ENCODE results near the gene MIEN1. TPM values are rescaled to one million over a fixed set of nuclear protein-coding genes. Genes with fewer than 3 reads are reported as not detected.
"Not testable (repeated sequence)": the region's sequence is repeated elsewhere in the genome, so short reads cannot be mapped to it uniquely, and the experiment has no call there.

The MIEN1 gene
- total and polyA plus RNA-seq, 12 donors: 27.7 to 190 (median 41.1) TPM

DNA sequence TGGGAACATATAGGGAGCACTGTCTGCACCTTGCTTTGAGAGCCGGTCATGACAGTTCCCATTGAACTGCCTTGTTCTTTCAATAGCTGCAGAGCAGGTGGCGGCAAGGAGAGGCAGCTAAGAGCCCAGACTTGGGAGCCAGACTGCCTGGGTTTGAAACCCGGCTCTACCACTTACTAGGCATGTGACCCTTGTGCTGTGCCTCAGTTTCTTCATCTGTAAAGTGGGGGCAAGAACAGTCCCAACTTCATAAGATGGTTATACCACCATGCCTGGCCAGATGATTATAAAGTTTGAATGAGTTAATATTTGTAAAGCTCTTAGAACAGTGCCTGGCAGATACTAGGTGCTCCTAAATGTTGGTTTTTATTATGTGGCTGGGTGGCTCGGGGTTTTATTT, 16.1 kb downstream of the MIEN1 start:
- DNase-seq: no peak
- H3K27ac ChIP-seq: no peak overlapping the region
- WGBS, 2 donors: 93 to 97% methylated on average over 4 of the region's 4 CpGs
- intact Hi-C loops (cut with DNase I): no loop called here
- ATAC-seq: no peak
- no peaks in the 10 kb centered on the region for H3K27me3 ChIP-seq
- H3K36me3 ChIP-seq: peaks cover 0 to 100% (median 30%) of the 10 kb centered on the region in 9 donors
- peaks cover 0 to 19% (median 14%) of the 10 kb centered on the region in 9 donors for H3K4me1 ChIP-seq
- TF ChIP-seq, protein P1, sequence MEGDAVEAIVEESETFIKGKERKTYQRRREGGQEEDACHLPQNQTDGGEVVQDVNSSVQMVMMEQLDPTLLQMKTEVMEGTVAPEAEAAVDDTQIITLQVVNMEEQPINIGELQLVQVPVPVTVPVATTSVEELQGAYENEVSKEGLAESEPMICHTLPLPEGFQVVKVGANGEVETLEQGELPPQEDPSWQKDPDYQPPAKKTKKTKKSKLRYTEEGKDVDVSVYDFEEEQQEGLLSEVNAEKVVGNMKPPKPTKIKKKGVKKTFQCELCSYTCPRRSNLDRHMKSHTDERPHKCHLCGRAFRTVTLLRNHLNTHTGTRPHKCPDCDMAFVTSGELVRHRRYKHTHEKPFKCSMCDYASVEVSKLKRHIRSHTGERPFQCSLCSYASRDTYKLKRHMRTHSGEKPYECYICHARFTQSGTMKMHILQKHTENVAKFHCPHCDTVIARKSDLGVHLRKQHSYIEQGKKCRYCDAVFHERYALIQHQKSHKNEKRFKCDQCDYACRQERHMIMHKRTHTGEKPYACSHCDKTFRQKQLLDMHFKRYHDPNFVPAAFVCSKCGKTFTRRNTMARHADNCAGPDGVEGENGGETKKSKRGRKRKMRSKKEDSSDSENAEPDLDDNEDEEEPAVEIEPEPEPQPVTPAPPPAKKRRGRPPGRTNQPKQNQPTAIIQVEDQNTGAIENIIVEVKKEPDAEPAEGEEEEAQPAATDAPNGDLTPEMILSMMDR (IDR thresholded peaks at IDR 0.05): no peak
- H3K9me3 ChIP-seq: no peaks in the 10 kb centered on the region
- H3K4me3 ChIP-seq: no peak overlapping the region

DNA sequence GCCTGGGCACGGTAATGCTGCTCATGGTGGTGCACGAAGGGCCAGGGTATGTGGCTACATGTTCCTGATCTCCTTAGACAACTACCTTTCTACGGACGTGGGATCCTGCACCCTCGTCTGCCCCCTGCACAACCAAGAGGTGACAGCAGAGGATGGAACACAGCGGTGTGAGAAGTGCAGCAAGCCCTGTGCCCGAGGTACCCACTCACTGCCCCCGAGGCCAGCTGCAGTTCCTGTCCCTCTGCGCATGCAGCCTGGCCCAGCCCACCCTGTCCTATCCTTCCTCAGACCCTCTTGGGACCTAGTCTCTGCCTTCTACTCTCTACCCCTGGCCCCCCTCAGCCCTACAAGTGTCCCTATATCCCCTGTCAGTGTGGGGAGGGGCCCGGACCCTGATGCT, 18.5 kb downstream of the MIEN1 start:
- WGBS, 2 donors: 94 to 97% methylated on average over 10 of the region's 10 CpGs
- Histone ChIP-seq H3K27ac (no peak overlapping the region), H3K4me3 (no peak overlapping the region), H3K9me3 (no peaks in the 10 kb centered on the region), H3K27me3 (no peaks in the 10 kb centered on the region), H3K4me1 (peaks cover 0 to 15% (median 10%) of the 10 kb centered on the region in 9 donors), H3K36me3 (peaks cover 0 to 100% (median 42%) of the 10 kb centered on the region in 9 donors)
- TF ChIP-seq, protein P1 (IDR thresholded peaks at IDR 0.05): no peak
- intact Hi-C loops (cut with DNase I): no loop called here
- no peak for ATAC-seq
- no peak for DNase-seq

DNA sequence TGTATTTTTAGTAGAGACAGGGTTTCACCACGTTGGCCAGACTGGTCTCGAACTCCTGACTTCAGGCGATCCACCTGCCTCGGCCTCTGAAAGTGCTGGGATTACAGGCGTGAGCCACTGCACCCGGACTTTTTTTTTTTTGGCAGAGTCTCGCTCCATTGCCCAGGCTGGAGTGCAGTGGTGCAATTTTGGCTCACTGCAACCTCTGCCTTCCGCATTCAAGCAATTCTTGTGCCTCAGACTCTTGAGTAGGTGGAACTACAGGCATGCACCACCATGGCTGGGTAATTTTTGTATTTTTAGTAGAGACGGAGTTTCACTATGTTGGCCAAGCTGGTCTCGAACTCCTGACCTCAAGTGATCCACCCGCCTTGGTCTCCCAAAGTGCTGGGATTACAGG, 19.3 kb downstream of the MIEN1 start:
- H3K36me3 ChIP-seq: peaks cover 0 to 94% (median 42%) of the 10 kb centered on the region in 9 donors
- H3K9me3 ChIP-seq; H3K27ac ChIP-seq; intact Hi-C loops (cut with DNase I); DNase-seq; ATAC-seq; H3K4me3 ChIP-seq; H3K27me3 ChIP-seq: not testable (repeated sequence)
- WGBS, 2 donors: 82% methylated on average over 11 of the region's 11 CpGs
- H3K4me1 ChIP-seq: peaks cover 0 to 15% (median 6%) of the 10 kb centered on the region in 9 donors

DNA sequence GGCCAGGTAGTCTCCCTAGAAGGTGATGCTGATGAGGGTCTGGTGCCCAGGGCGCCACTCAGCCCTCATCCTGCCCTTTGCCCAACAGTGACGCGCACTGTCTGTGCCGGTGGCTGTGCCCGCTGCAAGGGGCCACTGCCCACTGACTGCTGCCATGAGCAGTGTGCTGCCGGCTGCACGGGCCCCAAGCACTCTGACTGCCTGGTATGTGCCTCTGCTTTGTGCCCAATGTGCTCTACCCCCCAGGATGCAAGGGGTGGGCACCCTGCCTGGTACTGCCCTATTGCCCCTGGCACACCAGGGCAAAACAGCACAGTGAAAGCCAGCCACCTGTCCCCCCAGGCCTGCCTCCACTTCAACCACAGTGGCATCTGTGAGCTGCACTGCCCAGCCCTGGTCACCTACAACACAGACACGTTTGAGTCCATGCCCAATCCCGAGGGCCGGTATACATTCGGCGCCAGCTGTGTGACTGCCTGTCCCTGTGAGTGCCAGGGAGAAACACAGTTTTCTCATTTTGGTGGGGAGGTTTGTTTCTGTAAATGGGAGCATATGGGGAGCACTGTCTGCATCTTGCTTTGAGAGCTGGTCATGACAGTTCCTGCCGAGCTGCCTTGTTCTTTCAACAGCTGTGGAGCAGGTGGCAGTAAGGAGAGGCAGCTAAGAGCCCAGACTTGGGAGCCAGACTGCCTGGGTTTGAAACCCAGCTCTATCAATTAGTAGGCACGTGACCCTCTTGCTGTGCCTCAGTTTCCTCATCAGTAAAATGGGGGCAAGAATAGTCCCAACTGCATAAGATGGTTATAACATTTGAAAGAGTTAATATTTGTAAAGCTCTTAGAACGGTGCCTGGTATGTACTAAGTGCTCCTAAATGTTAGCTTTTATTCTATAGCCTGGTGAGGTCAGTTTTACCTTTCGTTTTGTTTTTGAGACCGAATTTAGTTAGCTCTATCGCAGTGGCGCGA, 20.1 kb downstream of the MIEN1 start:
- WGBS, 2 donors: 89 to 91% methylated on average over 20 of the region's 20 CpGs
- TF ChIP-seq, protein P1 (IDR thresholded peaks at IDR 0.05): no peak
- Histone ChIP-seq H3K4me1 (peaks cover 2 to 17% (median 9%) of the 10 kb centered on the region in 9 donors), H3K9me3 (no peaks in the 10 kb centered on the region), H3K27ac (no peak overlapping the region), H3K27me3 (no peaks in the 10 kb centered on the region), H3K36me3 (peaks cover 0 to 86% (median 35%) of the 10 kb centered on the region in 9 donors), H3K4me3 (no peak overlapping the region)
- ATAC-seq: no peak
- intact Hi-C loops (cut with DNase I): no loop called here
- DNase-seq: no peak

Data from heart right ventricle (tissue), 16 donors.